ENCODE data around the gene ZBED1. TPM values are rescaled to one million over a fixed set of nuclear protein-coding genes. Genes with fewer than 3 reads are reported as not detected.

ZBED1 gene
- total RNA-seq, 4 donors from 2014 or later = 24.1 to 46.5 (median 40.2) TPM

- no peak for TF ChIP-seq CTCF (IDR thresholded peaks at IDR 0.05; ENCODE audit: low read depth)
These were observed 25.6 kb upstream of the ZBED1 start for GRCh38 chrX:2526390-2526789.

- TF ChIP-seq CTCF (IDR thresholded peaks at IDR 0.05; ENCODE audit: low read depth) = no peak
These were observed 23.1 kb upstream of the ZBED1 start for GRCh38 chrX:2523911-2524310.

- TF ChIP-seq CTCF (IDR thresholded peaks at IDR 0.05; ENCODE audit: low read depth) = no peak
These were observed 21.2 kb upstream of the ZBED1 start for GRCh38 chrX:2521927-2522386.

- TF ChIP-seq CTCF (IDR thresholded peaks at IDR 0.05; ENCODE audit: low read depth) = no peak
These were observed 20.5 kb upstream of the ZBED1 start for GRCh38 chrX:2521092-2521926.

- TF ChIP-seq CTCF (IDR thresholded peaks at IDR 0.05; ENCODE audit: low read depth) = no peak
These were observed 19.8 kb upstream of the ZBED1 start for GRCh38 chrX:2520539-2520938.

- no peak for TF ChIP-seq CTCF (IDR thresholded peaks at IDR 0.05; ENCODE audit: low read depth)
These were observed 16.3 kb upstream of the ZBED1 start for GRCh38 chrX:2517055-2517454.

- no peak for TF ChIP-seq CTCF (IDR thresholded peaks at IDR 0.05; ENCODE audit: low read depth)
These were observed 15.8 kb upstream of the ZBED1 start for GRCh38 chrX:2516623-2517022.
